ENCODE data around the gene IFNL4.

GRCh38 chr19:39218230-39219007 is 30.2 kb downstream of the IFNL4 start:
- no peak for TF ChIP-seq EZH2 (IDR thresholded peaks at IDR 0.05; ENCODE audit: borderline replicate concordance, insufficient read depth, low read depth, low read length, poor library complexity, severe bottlenecking)
- no peak for TF ChIP-seq CTCF (IDR thresholded peaks at IDR 0.05)
